Activated naive CD8-positive, alpha-beta T cell treated with anti-CD3 and anti-CD28 coated beads, Interleukin-2, amount 50 U/mL, for 24 hours (primary cell): ENCODE results near the gene ZBTB8B.

ENCODE experiments used
- ATAC-seq: fragments of 150-1000 bp; cut with Tn5 transposase; one replicate; pipeline ENCODE4 v1.10.0; 2021
- DNase-seq: peaks from one replicate; pipeline ENCODE4 v3.0.0; 2021
- H3K27ac Mint-ChIP-seq: one replicate; pipeline ENCODE4 v1.8.0; 2021; ENCODE audit warnings: mild to moderate bottlenecking, mixed read lengths
- H3K27me3 Mint-ChIP-seq: one replicate; pipeline ENCODE4 v1.8.0; 2021; ENCODE audit warnings: mixed read lengths
- H3K36me3 Mint-ChIP-seq: one replicate; pipeline ENCODE4 v1.8.0; 2021; ENCODE audit warnings: low read depth, mixed read lengths
- H3K4me1 Mint-ChIP-seq: one replicate; pipeline ENCODE4 v1.8.0; 2021; ENCODE audit warnings: mixed read lengths
- H3K4me3 Mint-ChIP-seq: one replicate; pipeline ENCODE4 v1.8.0; 2021; ENCODE audit warnings: mild to moderate bottlenecking, moderate library complexity, mixed read lengths
- H3K9me3 Mint-ChIP-seq: one replicate; pipeline ENCODE4 v1.8.0; 2021; ENCODE audit warnings: mixed read lengths

ZBTB8B gene

GRCh38 chr1:32485554-32486255 lies 20.8 kb downstream of the ZBTB8B start:
- no peak overlapping the region for H3K4me3 Mint-ChIP-seq
- ATAC-seq (no peak), DNase-seq (no peak)
- H3K27ac Mint-ChIP-seq: no peak overlapping the region
- no peaks in the 10 kb centered on the region for H3K36me3 Mint-ChIP-seq
- H3K9me3 Mint-ChIP-seq: no peaks in the 10 kb centered on the region
- H3K27me3 Mint-ChIP-seq: peaks cover 11% of the 10 kb centered on the region
- no peaks in the 10 kb centered on the region for H3K4me1 Mint-ChIP-seq

GRCh38 chr1:32486463-32487113 lies 21.7 kb downstream of the ZBTB8B start:
- H3K27me3 Mint-ChIP-seq: peaks cover 11% of the 10 kb centered on the region
- H3K4me3 Mint-ChIP-seq: no peak overlapping the region
- ATAC-seq (no peak), DNase-seq (no peak)
- H3K36me3 Mint-ChIP-seq: no peaks in the 10 kb centered on the region
- no peak overlapping the region for H3K27ac Mint-ChIP-seq
- no peaks in the 10 kb centered on the region for H3K4me1 Mint-ChIP-seq
- no peaks in the 10 kb centered on the region for H3K9me3 Mint-ChIP-seq

- no peak overlapping the region for H3K27ac Mint-ChIP-seq
- DNase-seq: no peak
Measured at GRCh38 chr1:32487182-32487581, 22.3 kb downstream of the ZBTB8B start.

GRCh38 chr1:32489774-32490454 lies 25.0 kb downstream of the ZBTB8B start:
- H3K27ac Mint-ChIP-seq: no peak overlapping the region
- H3K4me1 Mint-ChIP-seq: no peaks in the 10 kb centered on the region
- no peak overlapping the region for H3K4me3 Mint-ChIP-seq
- peaks cover 15% of the 10 kb centered on the region for H3K27me3 Mint-ChIP-seq
- H3K36me3 Mint-ChIP-seq: no peaks in the 10 kb centered on the region
- no peaks in the 10 kb centered on the region for H3K9me3 Mint-ChIP-seq
- DNase-seq (no peak), ATAC-seq (no peak)

More at GRCh38 chr1:32487182-32487581, 22.3 kb downstream of the ZBTB8B start:
- ATAC-seq: no peak
- H3K27me3 Mint-ChIP-seq: peaks cover 11% of the 10 kb centered on the region
- no peak overlapping the region for H3K4me3 Mint-ChIP-seq
- H3K9me3 Mint-ChIP-seq: no peaks in the 10 kb centered on the region
- no peaks in the 10 kb centered on the region for H3K4me1 Mint-ChIP-seq
- H3K36me3 Mint-ChIP-seq: no peaks in the 10 kb centered on the region

- ATAC-seq (no peak), DNase-seq (no peak)
- Mint-ChIP-seq H3K27me3 (peaks cover 15% of the 10 kb centered on the region), H3K4me3 (no peak overlapping the region), H3K4me1 (no peaks in the 10 kb centered on the region), H3K9me3 (no peaks in the 10 kb centered on the region), H3K27ac (no peak overlapping the region), H3K36me3 (no peaks in the 10 kb centered on the region)
Measured at GRCh38 chr1:32491386-32491785, 26.5 kb downstream of the ZBTB8B start.

- DNase-seq: no peak
- Mint-ChIP-seq H3K36me3 (no peaks in the 10 kb centered on the region), H3K27ac (no peak overlapping the region), H3K4me3 (no peak overlapping the region), H3K9me3 (no peaks in the 10 kb centered on the region), H3K4me1 (no peaks in the 10 kb centered on the region), H3K27me3 (peaks cover 21% of the 10 kb centered on the region)
- no peak for ATAC-seq
Measured at GRCh38 chr1:32494196-32494595, 29.3 kb downstream of the ZBTB8B start.

GRCh38 chr1:32494711-32495337 lies 30.0 kb downstream of the ZBTB8B start:
- peaks cover 26% of the 10 kb centered on the region for H3K27me3 Mint-ChIP-seq
- H3K27ac Mint-ChIP-seq: no peak overlapping the region
- H3K9me3 Mint-ChIP-seq: no peaks in the 10 kb centered on the region
- DNase-seq: no peak
- H3K4me1 Mint-ChIP-seq: peaks cover under 1% of the 10 kb centered on the region
- H3K36me3 Mint-ChIP-seq: no peaks in the 10 kb centered on the region
- no peak for ATAC-seq
- no peak overlapping the region for H3K4me3 Mint-ChIP-seq

GRCh38 chr1:32496127-32496526 lies 31.3 kb downstream of the ZBTB8B start:
- H3K36me3 Mint-ChIP-seq: no peaks in the 10 kb centered on the region
- no peaks in the 10 kb centered on the region for H3K9me3 Mint-ChIP-seq
- no peak overlapping the region for H3K4me3 Mint-ChIP-seq
- DNase-seq (no peak), ATAC-seq (no peak)
- peaks cover 5% of the 10 kb centered on the region for H3K4me1 Mint-ChIP-seq
- H3K27me3 Mint-ChIP-seq: peaks cover 33% of the 10 kb centered on the region
- H3K27ac Mint-ChIP-seq: no peak overlapping the region

GRCh38 chr1:32498751-32499150 lies 33.9 kb downstream of the ZBTB8B start:
- H3K27me3 Mint-ChIP-seq: peaks cover 42% of the 10 kb centered on the region
- no peaks in the 10 kb centered on the region for H3K36me3 Mint-ChIP-seq
- H3K27ac Mint-ChIP-seq: no peak overlapping the region
- DNase-seq: no peak
- no peaks in the 10 kb centered on the region for H3K9me3 Mint-ChIP-seq
- ATAC-seq: no peak
- no peak overlapping the region for H3K4me3 Mint-ChIP-seq
- H3K4me1 Mint-ChIP-seq: peaks cover 5% of the 10 kb centered on the region

GRCh38 chr1:32500387-32501209 lies 35.7 kb downstream of the ZBTB8B start:
- Mint-ChIP-seq H3K9me3 (no peaks in the 10 kb centered on the region), H3K4me3 (peak overlapping the region; percentile 76), H3K27me3 (peaks cover 45% of the 10 kb centered on the region), H3K36me3 (no peaks in the 10 kb centered on the region), H3K4me1 (peaks cover 5% of the 10 kb centered on the region), H3K27ac (no peak overlapping the region)
- ATAC-seq (peak; percentile 82), DNase-seq (peak; percentile 42)

GRCh38 chr1:32501865-32502264 lies 37.0 kb downstream of the ZBTB8B start:
- peaks cover 5% of the 10 kb centered on the region for H3K4me1 Mint-ChIP-seq
- no peaks in the 10 kb centered on the region for H3K9me3 Mint-ChIP-seq
- no peaks in the 10 kb centered on the region for H3K36me3 Mint-ChIP-seq
- H3K4me3 Mint-ChIP-seq: peak overlapping the region; percentile 49
- DNase-seq (no peak), ATAC-seq (no peak)
- H3K27me3 Mint-ChIP-seq: peaks cover 49% of the 10 kb centered on the region
- H3K27ac Mint-ChIP-seq: peak overlapping the region; percentile 31

- DNase-seq (no peak), ATAC-seq (no peak)
- no peak overlapping the region for H3K27ac Mint-ChIP-seq
- H3K9me3 Mint-ChIP-seq: no peaks in the 10 kb centered on the region
- H3K4me3 Mint-ChIP-seq: no peak overlapping the region
- peaks cover 5% of the 10 kb centered on the region for H3K4me1 Mint-ChIP-seq
- peaks cover 44% of the 10 kb centered on the region for H3K27me3 Mint-ChIP-seq
- no peaks in the 10 kb centered on the region for H3K36me3 Mint-ChIP-seq
Measured at GRCh38 chr1:32503153-32503552, 38.3 kb downstream of the ZBTB8B start.

- no peaks in the 10 kb centered on the region for H3K36me3 Mint-ChIP-seq
- H3K4me1 Mint-ChIP-seq: no peaks in the 10 kb centered on the region
- no peak overlapping the region for H3K27ac Mint-ChIP-seq
- no peak overlapping the region for H3K4me3 Mint-ChIP-seq
- no peak for ATAC-seq
- no peaks in the 10 kb centered on the region for H3K9me3 Mint-ChIP-seq
- peaks cover 19% of the 10 kb centered on the region for H3K27me3 Mint-ChIP-seq
- no peak for DNase-seq
Measured at GRCh38 chr1:32507021-32507420, 42.1 kb downstream of the ZBTB8B start.

- Mint-ChIP-seq H3K36me3 (no peaks in the 10 kb centered on the region), H3K27ac (no peak overlapping the region)
Measured at GRCh38 chr1:32508761-32509160, 43.9 kb downstream of the ZBTB8B start.

More at GRCh38 chr1:32508761-32509160, 43.9 kb downstream of the ZBTB8B start:
- no peak overlapping the region for H3K4me3 Mint-ChIP-seq
- DNase-seq (no peak), ATAC-seq (no peak)
- H3K4me1 Mint-ChIP-seq: no peaks in the 10 kb centered on the region
- H3K9me3 Mint-ChIP-seq: no peaks in the 10 kb centered on the region
- H3K27me3 Mint-ChIP-seq: peaks cover 21% of the 10 kb centered on the region
